Skeletal muscle cell (primary cell): ENCODE data around the gene TP73.
A peak's percentile ranks its signal among the peaks of the same experiment; 100 is the strongest.
"Not testable (repeated sequence)": the region's sequence is repeated elsewhere in the genome, so short reads cannot be mapped to it uniquely, and the experiment has no call there.

ENCODE experiments used
- DNase-seq: peaks from one replicate; pipeline ENCODE4 v3.0.0-alpha.2; 2010; ENCODE audit warnings: low read depth
- H3K4me3 ChIP-seq: 2 replicates; pipeline ENCODE4 v1.5.1; 2011; ENCODE audit warnings: low read depth, mild to moderate bottlenecking, control low read depth, low read length, moderate library complexity

Gene TP73

DNA sequence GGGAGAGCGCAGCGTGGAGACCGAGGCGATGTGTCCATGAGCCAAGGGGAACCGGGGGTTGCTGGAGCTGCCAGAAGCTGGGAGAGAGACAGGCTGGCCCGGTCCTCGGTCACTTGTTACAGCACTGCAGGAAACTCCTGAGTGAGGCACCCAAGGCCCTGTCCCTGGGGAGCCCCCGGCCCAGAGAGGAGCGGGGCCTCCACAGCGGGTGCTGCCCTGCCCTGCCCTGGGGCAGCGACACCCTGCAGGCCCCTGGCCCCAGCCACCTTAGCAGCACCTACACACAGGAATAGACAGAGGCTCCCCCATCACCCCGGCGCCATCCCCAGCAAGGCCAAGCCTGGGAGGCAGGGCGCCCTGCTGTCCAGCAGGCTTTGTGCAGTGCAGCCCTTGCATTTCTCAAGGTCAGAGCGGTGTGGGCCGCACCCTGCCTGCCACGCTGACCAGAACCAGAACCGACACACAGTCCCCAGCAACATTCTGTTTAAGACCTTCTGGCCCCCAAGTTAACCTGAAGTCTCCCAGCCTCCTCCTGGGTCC lies 34.4 kb upstream of the TP73 start:
- no peak overlapping the region for H3K4me3 ChIP-seq
- DNase-seq: no peak

- no peak for DNase-seq
- no peak overlapping the region for H3K4me3 ChIP-seq
Observed at GRCh38 chr1:3618531-3618880, 33.8 kb upstream of the TP73 start.

DNA sequence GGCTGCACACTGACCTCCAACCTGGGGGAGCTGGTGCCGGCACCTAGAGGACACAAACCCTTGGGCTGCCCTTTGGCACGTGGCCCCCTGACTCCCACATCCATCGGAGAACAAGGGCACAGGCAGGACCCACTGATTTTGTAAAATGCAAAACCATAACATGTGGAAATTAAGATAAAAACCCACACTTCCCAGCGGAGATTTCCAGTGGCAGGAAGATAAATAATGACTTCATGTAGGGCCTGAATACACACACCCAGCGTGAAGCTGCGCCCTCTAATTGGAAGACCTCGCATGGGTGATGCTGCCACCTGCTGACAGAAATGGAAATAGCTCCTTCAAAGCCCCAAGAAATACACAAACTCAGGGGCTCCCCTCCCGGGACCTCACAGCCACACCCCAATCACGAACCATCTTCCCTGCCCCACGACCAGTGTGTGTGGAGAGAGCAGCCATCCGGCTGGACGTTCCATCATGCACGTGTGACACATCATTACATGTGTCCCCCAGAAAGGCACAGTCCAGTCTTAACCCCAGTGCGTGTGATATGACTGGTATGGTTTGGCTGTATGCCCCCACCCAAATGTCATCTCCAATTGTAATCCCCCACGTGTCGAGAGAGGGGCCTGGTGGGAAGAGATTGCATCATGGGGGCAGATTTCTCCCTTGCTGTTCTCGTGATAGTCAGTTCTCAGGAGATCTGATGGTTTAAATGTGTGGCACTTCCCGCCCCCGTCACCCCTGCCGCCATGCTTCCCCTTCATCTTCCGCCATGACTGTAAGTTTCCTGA lies 33.2 kb upstream of the TP73 start:
- peak; percentile 39 for DNase-seq

DNA sequence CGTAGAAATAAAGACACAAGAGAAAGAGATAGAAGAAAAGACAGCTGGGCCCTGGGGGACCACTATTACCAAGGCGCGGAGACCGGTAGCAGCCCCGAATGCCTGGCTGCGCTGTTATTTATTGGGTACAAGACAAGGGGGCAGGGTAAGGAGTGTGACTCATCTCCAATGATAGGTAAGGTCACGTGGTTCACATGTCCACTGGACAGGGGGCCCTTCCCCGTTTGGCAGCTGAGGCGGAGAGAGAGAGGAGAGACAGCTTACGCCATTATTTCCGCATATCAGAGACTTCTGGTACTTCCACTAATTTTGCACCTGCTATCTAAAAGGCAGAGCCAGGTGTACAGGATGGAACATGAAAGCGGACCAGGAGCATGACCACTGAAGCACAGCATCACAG lies 31.6 kb upstream of the TP73 start:
- H3K4me3 ChIP-seq: no peak overlapping the region
- no peak for DNase-seq

More for the DNA sequence above, 33.2 kb upstream of the TP73 start:
- no peak overlapping the region for H3K4me3 ChIP-seq

GRCh38 chr1:3621151-3621671 lies 31.1 kb upstream of the TP73 start:
- H3K4me3 ChIP-seq, DNase-seq: not testable (repeated sequence)

GRCh38 chr1:3622102-3622501 lies 30.2 kb upstream of the TP73 start:
- not testable (repeated sequence) for DNase-seq, H3K4me3 ChIP-seq

DNA sequence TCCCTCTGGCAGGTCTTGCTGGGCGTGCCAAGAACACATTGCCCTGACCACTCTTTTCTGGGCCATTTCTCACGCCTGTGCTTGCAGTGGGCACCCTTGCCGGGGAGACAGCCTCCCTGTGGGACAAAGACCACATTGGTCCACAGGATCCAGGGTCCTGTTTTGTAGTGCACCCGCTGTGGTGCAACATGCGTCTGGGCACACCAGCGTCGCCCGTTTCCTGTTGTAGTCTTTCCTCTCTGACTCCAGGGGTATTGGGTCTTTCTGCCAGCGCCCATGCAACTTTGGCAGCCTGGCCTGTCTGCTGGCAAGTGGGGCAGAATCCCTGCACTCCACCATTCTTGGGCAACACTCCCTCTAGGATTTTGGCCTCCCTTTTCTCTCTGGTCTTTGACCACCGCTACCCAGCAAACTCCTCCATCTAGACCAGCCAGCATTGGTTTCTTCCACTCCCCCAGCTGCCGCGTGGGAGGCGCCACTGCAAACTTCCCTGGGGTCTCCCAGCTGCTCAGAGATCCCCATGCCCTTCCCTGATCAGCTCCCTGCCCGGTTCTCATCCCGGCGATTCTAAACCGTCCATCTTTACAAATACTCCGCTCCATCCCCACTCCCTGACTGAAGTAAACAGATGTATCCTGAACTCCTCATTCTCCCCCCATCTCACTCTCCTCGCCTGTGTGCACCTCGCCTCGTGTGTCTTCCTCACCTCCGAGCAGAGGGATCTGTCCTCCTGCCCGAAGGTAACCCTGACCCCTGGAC lies 28.7 kb upstream of the TP73 start:
- H3K4me3 ChIP-seq: peak overlapping the region; percentile 92
- no peak for DNase-seq

DNA sequence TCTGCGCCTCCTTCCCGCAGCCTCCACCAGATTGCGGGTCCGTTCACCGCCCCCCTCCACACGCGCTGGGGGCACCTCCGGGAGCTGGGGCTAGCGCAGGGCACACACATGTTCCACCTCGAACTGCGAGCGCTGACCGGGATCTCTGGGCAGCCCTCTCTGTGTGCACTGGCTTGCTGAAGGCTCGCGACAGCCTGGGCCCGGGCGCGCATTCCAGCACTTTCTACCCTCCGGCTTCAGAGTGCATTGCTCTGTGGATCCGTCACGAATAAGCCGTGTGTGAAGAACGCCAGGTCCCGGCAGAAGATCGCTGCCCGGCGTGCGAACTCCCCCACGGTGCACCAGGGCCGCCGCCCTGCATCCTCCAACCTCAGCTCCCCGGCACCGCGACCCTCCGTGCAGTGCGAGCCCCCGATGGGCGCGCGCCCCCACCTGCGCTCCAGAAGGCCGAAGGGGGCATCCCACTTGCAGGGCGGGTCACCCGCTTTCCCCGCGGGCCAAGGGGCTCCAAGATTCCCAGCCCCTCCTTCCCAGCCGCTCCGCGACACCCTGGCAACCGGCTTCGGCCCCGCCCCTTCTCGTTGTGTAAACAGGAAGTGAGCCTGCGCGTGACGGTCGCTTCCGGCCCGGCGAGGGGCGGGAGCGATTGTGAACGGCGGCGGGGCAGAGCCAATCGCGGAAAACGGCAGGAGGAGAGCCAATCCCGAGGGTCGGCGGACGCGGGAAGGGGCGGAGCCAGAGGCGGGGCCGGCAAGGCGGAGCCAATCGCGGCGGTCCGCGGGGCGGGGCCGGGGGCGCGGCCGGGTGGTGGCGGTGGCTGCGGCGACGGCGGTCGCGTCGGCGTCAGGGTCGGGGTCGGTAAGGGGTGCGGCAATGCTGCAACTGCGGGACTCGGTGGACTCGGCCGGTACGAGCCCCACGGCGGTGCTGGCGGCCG lies 27.8 kb upstream of the TP73 start, which contains the start of gene TPRG1L:
TSS of gene TPRG1L (plus strand) at position 816 of the 937 bp plus-strand sequence. CDS start at position 874, 58 bp downstream.
- H3K4me3 ChIP-seq: peak within 1 kb of the TSS; percentile 92
- DNase-seq: peak; percentile 72

DNA sequence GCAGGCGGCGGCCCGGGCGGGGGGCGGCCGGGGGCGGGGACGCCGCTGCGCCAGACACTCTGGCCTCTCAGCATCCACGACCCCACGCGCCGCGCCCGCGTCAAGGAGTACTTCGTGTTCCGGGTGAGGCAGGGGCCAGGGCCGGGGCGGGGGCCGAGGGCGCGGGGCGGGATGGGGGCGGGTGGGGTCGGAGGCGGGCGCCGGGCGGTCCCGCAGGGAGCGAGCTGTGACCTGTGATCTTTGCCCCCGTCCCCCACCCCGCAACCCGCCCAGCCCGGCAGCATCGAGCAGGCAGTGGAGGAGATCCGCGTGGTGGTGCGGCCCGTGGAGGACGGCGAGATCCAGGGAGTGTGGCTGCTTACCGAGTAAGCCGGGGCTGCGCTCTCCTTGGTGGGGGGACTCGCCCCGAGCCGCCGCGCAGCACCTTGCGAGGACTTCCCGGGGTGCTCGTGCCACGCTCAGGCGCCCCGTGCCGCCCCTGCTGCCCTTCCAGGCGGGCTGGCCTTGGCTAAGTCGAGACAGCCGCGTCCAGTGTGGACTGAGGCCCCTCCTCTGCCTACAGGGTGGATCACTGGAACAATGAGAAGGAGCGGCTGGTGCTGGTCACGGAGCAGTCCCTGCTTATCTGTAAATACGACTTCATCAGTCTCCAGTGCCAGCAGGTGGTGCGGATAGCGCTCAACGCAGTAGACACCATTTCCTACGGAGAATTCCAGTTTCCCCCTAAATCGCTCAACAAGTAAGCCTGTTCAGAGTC lies 27.0 kb upstream of the TP73 start:
- DNase-seq: no peak
- H3K4me3 ChIP-seq: peak overlapping the region; percentile 92

DNA sequence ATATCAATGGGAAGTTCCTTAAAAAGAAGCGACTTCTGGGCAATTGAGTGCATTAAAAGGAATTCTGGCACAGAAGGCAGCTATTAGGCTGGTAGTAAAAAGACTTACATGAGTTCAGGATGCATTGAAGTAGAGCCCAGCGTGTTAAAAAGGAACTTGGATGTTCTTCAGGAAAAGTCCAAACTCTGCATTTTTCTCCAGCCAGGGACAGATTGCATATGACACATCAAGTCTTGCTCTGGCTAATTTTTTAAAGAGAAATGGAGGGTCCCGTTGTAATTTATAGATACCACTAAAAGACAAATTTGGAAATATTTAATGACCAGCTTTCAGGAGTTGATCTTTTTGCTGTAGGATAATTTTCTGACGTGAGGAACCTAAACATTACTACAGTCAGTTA lies 26.3 kb upstream of the TP73 start:
- no peak for DNase-seq
- H3K4me3 ChIP-seq: peak overlapping the region; percentile 92

DNA sequence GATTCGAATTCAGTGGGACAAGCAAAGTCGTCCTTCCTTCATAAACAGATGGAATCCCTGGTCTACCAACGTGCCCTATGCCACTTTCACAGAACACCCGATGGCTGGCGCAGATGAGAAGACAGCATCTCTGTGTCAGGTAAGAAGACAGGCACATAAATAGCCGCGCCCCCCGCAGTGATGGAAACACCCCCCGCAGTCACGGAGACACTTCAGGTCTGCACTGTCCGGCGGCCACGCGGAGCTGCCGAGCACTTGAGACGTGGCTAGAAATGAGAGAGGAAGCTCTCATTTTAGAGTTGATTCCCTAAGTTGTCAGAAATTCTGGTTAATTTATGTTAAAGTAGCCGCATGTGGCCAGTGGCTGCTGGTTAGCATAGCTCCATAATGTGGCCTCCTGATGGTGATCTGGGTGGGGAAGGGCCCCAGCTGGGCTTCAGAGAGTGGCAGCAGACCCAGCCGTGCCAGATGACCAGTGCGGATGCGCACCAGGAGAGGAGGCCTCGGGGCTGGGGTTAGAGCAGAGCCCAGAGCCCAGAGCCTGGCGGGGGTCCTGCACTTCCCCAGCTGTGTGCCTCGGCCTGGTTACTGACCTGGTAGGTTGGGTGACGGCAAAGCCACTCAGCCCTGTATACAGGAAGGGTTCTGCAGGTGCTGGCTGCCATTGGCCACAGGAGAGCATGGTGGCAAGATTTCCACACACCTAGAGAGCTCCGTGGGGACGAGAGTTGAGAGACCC lies 24.6 kb upstream of the TP73 start:
- no peak for DNase-seq
- no peak overlapping the region for H3K4me3 ChIP-seq

DNA sequence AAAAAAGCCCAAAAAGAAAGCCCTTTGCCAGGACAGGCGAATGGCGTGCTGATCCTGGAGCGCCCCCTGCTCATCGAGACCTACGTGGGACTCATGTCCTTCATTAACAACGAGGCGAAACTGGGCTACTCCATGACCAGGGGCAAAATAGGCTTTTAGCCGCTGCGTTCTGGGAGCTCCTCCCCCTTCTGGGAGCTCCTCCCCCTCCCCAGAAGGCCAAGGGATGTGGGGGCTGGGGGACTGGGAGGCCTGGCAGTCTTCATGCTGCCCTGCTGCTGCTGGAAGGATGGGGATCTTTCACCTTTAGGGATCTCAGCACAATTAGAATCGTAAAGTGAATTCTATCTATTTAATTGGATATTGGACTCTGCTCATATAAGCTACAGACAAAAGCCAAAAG lies 23.9 kb upstream of the TP73 start:
- no peak for DNase-seq

DNA sequence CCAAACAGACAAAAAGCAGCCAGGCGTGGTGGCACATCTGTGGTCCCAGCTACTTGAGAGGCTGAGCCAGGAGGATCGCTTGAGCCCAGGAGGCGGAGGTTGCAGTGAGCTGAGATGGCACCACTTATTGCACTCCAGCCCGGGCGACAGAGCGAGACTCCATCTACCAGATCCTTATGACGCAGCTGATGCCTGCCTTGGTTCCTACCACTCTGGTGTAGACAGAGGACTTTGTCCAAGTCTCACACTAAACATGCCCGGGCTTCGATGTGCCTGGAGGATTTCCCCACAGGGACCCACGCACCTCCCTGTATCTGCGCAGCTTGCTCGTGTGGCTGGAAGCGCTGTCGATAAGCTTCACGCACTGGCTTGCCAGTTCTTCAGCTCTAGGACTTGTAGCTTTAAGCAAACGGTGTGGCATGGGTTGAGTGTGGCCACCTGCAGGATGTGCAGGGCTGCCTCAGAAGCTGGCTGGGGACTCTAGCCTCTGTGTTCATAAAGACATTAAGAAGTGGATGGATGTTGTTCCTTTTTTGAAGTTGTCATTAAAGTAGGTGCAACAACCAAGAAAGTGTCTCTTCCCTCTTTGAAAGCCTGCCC lies 22.7 kb upstream of the TP73 start:
- H3K4me3 ChIP-seq: no peak overlapping the region
- no peak for DNase-seq

More for the DNA sequence above, 23.9 kb upstream of the TP73 start:
- no peak overlapping the region for H3K4me3 ChIP-seq

DNA sequence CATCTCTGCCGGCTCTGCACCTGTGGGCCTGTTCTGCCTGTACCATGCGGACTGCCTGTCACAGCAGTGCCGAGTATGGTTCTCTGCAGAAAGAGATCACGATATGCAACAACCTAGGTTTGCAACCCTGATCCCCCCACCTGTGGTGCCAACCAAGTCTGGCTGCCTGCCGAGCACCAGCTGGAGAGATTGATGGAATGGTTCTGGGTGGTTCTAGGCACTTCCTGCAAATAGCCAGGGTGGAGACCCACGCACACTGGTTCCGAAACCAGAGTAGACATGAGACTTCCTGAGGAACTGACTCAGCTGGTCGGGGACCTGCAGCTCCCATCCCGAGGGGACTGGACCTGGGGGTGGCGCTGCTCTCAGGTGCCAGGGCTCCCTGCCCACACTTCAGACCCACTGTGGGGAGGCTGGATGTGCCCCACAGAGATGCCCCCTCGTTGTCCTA lies 22.1 kb upstream of the TP73 start:
- DNase-seq: no peak
- H3K4me3 ChIP-seq: no peak overlapping the region

DNA sequence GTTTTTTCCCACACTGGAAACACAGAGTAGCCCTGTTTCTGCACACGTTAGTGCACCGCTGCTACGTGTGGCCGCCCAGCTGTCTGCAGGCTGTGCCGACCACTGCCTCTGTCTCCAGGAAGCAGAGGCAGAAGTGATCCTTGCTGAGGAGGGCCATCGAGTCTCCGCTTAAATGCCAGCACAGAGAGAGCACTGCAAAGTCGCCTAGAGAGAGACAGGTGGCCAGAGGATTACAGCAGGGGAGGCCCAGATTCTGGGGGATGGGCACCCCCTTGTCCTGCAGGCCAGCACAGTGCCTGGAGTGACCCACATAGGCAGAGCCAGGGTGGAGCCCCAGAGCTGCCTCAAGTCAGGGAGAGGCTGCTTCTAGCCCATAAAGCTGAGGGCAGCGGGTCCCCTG lies 21.4 kb upstream of the TP73 start:
- DNase-seq: no peak
- no peak overlapping the region for H3K4me3 ChIP-seq

GRCh38 chr1:3631320-3632260 lies 20.7 kb upstream of the TP73 start:
- DNase-seq: no peak
- no peak overlapping the region for H3K4me3 ChIP-seq
